Activated CD4-positive, alpha-beta T cell treated with anti-CD3 and anti-CD28 coated beads, Interleukin-2, amount 50 U/mL, for 4 hours (primary cell): Measurements from ENCODE around the gene SLX9.

ENCODE experiments used
- DNase-seq, 2 experiments: peaks; one replicate each; pipeline ENCODE4 v3.0.0-alpha.2; 2020

The SLX9 gene

DNA sequence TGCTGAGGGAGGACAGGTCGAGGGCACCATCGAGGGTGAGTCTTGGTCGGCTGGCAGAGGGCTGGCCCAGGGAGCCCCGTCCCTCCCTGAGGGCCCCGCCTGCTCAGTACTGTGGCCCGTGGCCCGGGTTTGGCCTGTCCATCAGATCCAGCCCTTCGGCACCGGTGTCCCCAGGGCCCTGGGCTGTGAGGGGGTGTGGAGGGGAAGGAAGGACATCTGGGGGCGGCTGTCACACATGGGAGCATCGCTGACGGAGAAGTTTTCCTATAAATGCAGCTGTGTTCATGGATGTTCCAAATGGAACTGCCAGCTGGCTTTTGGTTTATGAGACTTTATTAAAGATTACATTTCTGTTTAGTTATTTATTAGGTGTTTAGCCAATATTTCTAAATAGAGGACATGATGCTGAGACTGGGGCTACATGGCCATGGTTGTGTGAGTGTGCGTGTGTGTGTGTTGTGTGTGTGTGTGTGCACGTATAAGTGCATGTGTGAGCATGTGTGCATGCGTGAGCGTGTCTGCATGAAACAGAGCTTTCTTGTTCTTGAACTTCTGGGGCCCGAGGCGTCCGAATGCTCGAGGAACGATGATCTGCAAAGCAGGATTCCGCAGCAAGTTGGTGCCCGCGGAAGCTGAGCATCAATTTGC, 54.3 kb downstream of the SLX9 start:
- no peak for DNase-seq

DNA sequence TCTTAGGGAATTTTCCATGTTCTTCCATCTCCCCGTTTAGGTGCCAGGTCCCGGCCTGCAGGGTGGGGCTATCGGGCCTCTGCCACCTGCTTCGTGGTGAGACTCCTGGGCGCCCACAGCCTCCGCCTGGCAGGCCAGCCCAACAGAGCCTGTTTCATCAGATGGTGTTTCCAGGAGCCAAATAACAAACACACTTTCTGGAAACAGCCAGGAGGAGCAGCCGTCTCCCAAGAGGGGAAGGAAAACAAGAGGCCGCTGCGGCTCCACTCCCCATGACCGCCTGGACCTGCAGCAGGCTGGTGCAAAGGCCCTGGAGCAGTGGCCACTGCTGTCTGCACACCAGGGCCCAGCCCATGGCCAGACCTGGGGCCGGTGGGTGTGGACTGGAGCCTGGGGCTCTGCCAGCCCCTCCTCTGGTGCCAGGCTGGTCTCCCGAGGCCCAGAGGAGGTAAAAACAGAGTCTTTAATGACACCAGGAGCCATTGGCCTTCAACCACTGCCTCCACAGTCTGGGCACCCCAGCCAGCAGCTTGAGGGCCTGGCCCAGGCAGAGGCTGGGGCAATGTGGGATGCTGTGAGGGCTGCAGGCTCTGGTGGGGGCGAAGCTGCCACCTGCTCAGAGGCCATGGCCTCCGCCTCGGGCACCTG, 55.0 kb downstream of the SLX9 start:
- DNase-seq = no peak

GRCh38 chr21:44995343-44995941, 55.6 kb downstream of the SLX9 start:
- DNase-seq = no peak

GRCh38 chr21:44996096-44996495, 56.3 kb downstream of the SLX9 start:
- no peak for DNase-seq

DNA sequence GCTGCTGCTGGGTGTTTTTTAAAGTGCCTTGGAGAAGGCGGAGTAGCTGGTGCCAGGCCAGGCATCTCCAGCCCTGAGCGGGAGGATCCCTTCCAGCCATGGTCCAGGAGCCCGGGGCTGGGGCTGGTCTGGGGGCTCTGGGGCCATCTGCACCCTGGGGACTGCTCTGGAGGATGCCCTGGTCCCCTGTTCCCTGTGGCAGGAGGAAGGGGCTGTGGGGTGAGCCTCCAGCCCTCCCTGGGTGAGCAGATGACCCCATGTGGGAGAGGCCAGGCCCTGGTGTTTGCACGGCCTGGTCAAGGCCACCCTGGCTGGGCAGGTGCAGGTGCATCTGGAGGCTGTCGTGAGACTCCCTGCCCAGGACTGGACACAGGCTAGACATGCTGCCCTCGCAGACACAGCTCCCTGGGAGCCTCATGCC, 56.7 kb downstream of the SLX9 start:
- DNase-seq = no peak

DNA sequence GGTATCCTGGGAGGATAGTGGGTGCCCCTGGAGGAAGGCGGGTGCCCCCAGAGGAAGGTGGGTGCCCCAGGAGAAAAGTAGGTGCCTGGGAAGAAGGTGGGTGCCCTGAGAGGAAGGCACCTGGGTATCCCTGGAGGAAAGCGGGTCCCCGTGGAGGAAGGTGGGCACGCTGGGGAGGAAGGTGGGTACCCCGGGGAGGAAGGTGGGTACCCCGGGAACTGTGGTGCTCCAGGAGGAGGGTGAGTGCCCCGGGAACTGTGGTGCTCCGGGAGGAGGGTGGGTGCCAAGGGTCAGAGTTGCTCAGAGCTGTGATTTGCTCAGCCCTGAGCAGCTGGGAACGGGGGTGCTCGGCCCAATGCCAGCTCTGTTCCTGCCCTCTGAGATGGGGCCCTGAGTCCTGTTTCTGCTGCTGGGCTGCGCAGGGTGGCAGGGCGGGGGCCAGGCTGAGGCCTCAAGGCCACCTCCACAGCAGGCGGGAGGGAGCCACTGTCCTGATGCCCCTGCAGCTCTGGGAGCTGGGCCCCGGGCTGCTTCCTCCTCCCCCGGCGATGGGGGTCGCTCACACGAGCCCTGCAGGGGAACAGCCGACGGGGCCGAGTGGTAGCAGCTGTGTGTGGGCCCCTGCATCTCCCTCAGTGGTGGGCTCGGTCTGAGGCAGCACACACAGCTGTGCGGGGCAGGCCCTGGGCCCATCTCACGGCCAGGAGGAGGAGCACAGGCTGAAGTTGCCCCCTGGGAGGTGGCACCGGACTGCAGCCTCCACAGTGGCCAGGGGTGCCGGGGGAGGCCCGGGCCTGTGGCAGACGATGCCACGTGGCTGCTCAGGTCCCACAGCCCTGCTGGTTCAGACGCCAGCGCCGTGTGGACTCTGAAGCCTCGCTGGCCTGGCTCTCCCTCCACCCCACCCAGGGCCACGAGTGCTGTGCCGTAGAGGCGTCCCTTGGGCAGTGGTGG, 57.4 kb downstream of the SLX9 start:
- no peak for DNase-seq

- DNase-seq = no peak
Observed at GRCh38 chr21:44998086-44998620, 58.3 kb downstream of the SLX9 start.

- no peak for DNase-seq
Observed at GRCh38 chr21:44998621-44999427, 59.0 kb downstream of the SLX9 start.

- no peak for DNase-seq
Observed at GRCh38 chr21:44999428-44999971, 59.7 kb downstream of the SLX9 start.

GRCh38 chr21:44999972-45000636, 60.3 kb downstream of the SLX9 start:
- DNase-seq = no peak

DNA sequence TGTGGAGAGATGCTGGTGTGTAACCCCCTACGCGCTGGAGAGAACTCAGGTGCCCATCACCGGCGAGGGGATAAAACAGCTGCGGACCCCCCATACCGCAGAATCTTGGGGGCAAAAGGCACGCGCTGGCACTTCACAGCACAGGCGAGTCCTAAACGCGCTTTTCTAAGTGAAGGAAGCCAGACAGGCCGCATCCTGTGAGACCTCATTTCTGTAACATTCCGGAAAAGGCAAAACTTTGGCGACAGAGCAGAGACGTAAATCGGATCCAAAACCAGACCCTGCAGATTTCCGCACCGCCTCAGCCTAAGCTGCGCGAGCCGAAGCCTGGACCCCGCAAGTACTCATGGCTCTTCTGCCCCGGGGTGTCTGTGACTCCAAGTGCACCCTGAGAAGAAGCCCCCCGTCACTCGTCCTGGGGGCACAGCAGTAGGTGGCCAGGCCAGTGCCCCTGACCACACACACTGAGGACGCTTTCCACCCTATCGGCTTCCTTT, 60.9 kb downstream of the SLX9 start:
- DNase-seq = no peak

DNA sequence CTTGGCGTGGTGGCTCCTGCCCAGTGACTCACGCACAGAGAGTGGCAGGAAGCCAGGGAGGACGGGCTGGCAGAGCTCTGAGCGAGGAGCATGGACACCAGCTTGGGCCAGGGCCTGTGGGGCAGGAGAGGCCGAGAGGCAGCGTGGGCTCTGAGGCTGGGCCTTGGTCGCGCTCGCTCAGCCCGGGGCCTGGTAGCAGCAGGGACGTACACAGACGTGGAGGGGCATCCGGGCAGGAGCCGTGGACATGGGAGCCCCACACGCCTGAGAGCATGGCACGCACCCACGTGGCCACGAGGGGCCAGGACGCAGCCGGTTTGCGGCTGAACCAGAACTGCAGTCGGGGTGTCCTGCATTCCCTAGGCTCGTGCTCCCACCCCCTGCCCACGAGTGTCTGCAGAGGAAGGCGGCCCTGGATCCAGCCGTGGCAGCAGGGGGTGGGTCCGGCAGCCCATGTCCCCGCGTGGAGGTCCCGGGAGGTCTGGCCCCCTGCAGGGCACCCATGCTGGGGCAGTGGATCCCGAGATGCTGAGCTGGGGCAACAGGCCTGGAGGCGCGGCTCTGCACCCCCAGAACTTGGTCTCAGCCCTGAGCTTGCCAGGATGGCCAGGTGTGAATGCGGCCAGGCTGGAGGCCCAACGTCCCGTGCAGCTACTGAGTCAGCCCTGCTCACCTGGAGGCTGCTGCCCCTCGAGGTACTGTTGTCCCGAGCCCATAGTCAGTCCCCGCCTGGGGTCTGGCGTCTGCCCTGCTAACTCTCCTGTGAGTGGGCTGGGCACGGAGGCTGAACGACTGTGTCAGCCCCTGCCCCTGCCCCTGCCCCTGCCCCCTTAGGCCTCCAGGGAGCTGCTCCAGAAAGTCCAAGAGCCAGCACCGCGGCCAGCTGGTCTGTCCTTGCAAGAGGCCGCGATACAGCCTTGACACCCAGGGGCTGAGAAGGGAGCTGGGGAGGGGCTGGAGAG, 61.6 kb downstream of the SLX9 start:
- no peak for DNase-seq

GRCh38 chr21:45002381-45003204, 62.8 kb downstream of the SLX9 start:
- no peak for DNase-seq

DNA sequence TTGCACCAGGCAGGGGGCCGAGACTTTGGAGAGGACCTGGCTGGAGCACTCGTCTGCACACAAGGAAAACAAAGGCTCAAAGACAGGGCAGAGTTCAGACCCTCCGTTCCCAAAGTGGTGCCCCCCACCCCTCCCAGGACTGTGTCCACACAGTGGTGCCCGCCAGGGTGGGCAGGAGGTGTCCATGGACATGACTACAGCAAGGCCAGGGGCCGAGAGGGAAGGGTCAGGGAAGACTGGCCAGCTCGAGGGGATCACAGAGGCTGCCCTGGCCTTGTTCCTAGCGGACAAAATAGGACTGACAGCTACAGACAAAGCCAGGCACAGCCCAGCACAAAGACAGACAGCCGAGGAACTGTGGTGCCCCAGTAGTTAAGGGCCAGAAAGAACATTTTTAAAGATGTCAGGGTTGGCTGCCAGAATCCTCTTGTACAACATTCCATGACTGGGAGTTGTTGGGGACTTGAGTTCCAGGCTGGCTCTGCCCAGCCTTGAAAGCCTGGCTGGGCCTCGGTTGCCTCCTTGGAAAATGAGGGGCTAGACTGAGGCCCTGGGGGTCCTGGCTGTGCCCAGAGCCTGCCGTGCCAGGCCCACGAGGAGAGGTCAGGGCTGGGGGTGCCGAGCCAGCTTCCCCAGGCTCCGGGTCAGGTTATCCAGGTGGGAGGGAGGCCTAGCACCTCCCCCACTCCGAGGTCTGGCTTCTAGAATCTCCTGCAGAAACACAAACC, 63.7 kb downstream of the SLX9 start:
- DNase-seq = no peak

DNA sequence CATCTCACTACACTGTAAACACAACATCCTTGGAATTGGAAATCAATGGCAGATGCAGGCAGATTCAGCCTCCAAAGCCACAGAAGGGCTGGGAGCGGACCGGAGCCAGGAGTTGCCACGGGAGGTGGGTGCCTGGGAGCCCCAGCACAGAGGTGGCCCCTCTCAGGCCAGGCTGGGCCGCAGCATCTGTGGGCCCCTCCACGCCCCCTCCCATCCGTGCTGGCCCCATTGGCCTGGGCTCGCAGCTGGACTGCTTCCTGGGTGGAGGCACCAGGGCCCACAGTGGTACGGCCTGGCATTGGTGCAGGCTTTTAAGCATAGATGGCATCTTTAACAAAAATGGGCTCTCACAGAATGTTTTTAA, 64.2 kb downstream of the SLX9 start:
- DNase-seq = no peak

- DNase-seq = no peak
Observed at GRCh38 chr21:45004481-45005247, 64.8 kb downstream of the SLX9 start.

- DNase-seq = no peak
Observed at GRCh38 chr21:45006536-45007095, 66.8 kb downstream of the SLX9 start.
